Right lobe of liver (tissue), 4 donors: ENCODE results near the gene JAKMIP1.

ENCODE experiments used
- CTCF ChIP-seq, 4 donors: fragments of 200-600 bp in 3 of 4; fragments of 450-650 bp in 1 of 4; IDR thresholded peaks; one replicate each; pipeline versions ENCODE4 v1.5.1 to v1.8.0; 2016 to 2022; ENCODE audit warnings: antibody characterized with exemption in 4 of 4, mild to moderate bottlenecking in 2 of 4
- POLR2A ChIP-seq: fragments of 450-650 bp; IDR thresholded peaks from one replicate; pipeline ENCODE4 v1.6.1; 2017; ENCODE audit warnings: antibody characterized with exemption, mild to moderate bottlenecking
- donor health status: DM: no; HTN: no; CAD: no.
- donor health status: DM: no; HTN: no; CAD: no.
- donor health status: DM: no; HTN: yes; CAD: no.

GRCh38 chr4:6107114-6107791, 93.1 kb downstream of the JAKMIP1 start:
- TF ChIP-seq CTCF (IDR thresholded peaks at IDR 0.05) (no peak), POLR2A (no peak)
